GM20431 (cell line): ENCODE measurements around the gene SEMA6D.
"Not testable (repeated sequence)": the region's sequence is repeated elsewhere in the genome, so short reads cannot be mapped to it uniquely, and the experiment has no call there.

Source experiments
- in situ Hi-C: fragments of 300-500 bp; cut with MseI, MboI; formaldehyde crosslinking; loops from one replicate; pipeline ENCODE4 v1.15.0; 2020; ENCODE audit warnings: low sequenced_read_pairs; ENCODE audit not compliant: unreplicated experiment

SEMA6D gene

GRCh38 chr15:47715856-47716445, 1.4 kb upstream of the SEMA6D start:
- in situ Hi-C loops, result loop anchor here (25.0 kb wide), 2 partner anchors 96 to 271 kb away; no protein-coding TSS in a partner anchor

GRCh38 chr15:47716516-47716915, 789 bp upstream of the SEMA6D start:
- in situ Hi-C loops, result loop anchor here (25.0 kb wide), 2 partner anchors 96 to 271 kb away; no protein-coding TSS in a partner anchor

- in situ Hi-C loops, result loop anchor here (25.0 kb wide), 2 partner anchors 94 to 269 kb away; no protein-coding TSS in a partner anchor
These were observed 1.5 kb downstream of the SEMA6D start for GRCh38 chr15:47718497-47719437.

GRCh38 chr15:47719730-47720129, 2.4 kb downstream of the SEMA6D start:
- in situ Hi-C loops, result loop anchor here (25.0 kb wide), 2 partner anchors 93 to 268 kb away; no protein-coding TSS in a partner anchor

- in situ Hi-C loops, result loop anchor here (25.0 kb wide), 2 partner anchors 92 to 267 kb away; no protein-coding TSS in a partner anchor
These were observed 3.2 kb downstream of the SEMA6D start for GRCh38 chr15:47720555-47720954.

DNA sequence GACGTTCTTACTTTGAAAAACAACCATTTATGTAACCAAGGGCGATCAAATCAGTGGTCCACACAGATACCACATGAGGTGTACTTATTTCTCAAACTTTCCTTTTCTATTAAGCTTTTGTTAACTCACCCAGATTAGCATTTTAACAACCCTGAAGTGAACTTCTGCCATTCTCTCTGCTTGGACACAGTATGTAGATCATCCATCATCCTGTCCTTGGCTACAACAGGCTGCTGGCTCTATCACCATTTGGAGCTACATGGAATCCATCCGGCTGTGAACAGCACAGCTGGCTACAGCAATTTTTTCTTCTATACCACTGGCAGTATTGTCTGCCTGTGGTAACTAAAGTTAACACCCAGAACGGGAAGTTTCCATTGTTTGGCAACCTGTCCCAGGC, 4.4 kb downstream of the SEMA6D start:
- in situ Hi-C loops, result loop anchor here (25.0 kb wide), 2 partner anchors 91 to 266 kb away; no protein-coding TSS in a partner anchor

- in situ Hi-C loops, result loop anchor here (25.0 kb wide), 2 partner anchors 88 to 263 kb away; no protein-coding TSS in a partner anchor
These were observed 7.0 kb downstream of the SEMA6D start for GRCh38 chr15:47724346-47724745.

DNA sequence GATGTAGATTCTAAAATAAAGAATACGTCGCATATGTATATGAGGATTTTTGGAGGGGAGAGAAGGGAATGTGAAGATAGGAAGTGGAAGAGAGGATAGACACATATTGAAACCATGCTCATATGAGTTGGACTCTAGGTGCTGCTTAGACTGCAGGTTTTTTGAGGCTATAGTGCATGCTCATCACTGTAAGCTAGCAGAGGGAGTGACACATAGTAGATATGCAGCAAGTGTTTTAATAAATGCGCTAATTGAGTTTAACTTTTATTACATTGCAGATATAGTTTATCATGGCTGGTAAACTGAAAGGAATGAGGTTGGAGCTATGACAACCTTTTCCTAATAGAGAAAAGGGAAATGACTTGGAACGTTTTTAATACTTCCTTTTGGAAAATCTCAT, 7.7 kb downstream of the SEMA6D start:
- in situ Hi-C loops, result no loop called here

DNA sequence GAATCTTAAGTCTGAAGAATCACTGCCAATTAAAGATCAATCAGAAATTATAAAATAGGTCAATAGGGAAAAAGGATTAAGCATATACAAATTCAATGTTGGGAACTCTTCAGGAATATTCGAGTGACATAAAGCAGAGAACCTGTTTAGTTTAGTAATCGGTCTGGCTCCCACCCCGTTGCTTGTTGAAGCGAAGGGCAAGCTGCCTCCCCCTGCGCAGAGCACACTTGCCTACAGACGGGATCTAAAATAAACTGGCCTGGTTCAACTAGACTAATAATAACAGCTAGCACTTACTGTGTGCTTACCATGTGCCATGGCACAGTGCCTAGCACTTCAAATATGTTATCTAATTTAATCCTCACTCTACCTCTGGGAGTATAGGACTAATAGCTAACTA, 8.6 kb downstream of the SEMA6D start:
- in situ Hi-C loops, result no loop called here

DNA sequence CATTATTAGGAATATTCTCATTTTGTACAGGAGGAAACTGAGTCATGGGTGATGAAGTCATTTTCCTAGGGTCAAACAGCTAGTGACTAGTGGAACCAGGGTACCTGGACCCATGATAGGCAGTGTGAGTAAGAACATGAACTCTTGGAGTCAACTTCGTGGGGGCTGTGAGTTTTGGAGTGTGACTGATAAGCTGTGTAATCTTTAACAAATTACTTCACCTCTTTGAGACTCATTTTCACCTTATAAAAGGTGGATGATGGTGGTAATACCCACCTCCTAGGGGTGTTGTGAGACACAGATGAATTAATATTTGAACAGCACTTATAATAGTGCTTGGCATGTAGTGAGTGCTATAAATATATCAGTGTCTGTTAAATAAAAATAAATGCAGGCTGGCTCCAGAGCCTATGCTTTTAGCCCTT, 9.1 kb downstream of the SEMA6D start:
- in situ Hi-C loops, result no loop called here

GRCh38 chr15:47727137-47727536, 9.8 kb downstream of the SEMA6D start:
- in situ Hi-C loops, result no loop called here

GRCh38 chr15:47727676-47728075, 10.4 kb downstream of the SEMA6D start:
- in situ Hi-C loops, result no loop called here

DNA sequence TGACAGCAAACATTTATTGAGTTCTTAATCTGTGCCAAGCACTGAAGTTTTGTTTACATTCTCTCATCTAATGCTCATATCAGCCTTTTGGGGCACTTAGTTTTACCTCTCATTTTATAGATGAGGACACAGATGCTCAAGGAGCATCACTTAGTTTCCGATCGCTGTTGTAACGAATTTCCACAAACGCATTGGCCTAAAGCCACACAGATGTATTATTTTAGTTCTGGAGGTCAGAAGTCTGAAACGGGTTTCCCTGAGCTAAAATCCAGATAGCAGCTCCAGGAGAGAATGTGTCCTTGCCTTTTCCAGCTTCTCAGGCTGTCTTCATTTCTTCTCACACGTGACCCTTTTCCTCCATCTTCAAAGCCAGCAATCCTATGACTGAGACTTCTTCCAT, 11.1 kb downstream of the SEMA6D start:
- in situ Hi-C loops, result no loop called here

- in situ Hi-C loops, result no loop called here
These were observed 11.6 kb downstream of the SEMA6D start for GRCh38 chr15:47728886-47729285.

- in situ Hi-C loops, result no loop called here
These were observed 13.9 kb downstream of the SEMA6D start for GRCh38 chr15:47731230-47731629.

GRCh38 chr15:47732248-47732647, 14.9 kb downstream of the SEMA6D start:
- in situ Hi-C loops, result no loop called here

DNA sequence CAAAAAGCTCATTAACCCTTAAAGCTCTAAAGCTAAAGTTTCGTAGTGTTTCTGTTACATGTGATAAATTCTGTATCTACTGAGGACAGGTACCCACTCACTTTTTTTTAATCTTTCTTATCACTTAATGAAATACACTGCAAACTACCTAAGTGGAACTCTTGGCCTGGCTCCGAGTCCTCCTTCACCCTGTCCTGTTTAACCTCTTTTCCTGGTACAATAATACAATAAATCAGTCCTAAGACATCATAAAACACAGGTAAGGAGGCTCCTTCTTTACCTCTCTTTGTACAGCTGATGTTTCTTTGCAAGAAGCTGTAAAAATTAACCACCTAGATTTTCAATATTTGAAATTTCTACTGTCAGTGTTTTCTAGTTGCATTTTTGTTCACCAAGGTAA, 15.8 kb downstream of the SEMA6D start:
- in situ Hi-C loops, result no loop called here

DNA sequence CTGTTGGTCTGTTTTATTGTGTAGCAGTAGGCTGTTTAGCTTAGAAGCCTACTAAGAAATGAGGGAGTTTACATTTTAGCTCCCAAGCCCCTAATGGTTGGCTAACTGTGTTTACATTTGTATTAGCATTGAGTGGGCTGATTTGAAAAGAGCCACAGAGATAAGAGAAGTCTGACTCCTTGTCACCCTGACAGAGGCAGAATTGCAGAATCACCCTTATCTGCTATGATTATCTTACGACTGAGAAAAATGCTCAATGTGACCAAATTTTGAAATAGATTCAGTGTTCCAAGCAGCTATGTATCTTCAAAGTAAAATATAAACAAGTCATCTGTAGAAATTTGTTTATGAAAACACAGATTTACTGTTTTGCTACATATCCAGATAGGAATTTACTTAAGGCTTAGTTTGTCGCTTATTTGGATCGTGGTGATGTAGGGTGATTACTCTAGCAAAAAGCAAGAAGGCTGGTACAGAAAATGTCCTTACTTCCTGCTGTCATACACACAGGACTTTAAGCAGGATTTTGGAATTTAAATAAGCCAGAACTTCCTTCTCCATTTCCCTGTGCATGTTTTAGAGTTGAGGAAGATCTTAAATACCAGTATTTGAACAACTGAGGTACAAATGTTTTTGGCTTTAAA, 19.0 kb downstream of the SEMA6D start:
- in situ Hi-C loops, result no loop called here

GRCh38 chr15:47737477-47737876, 20.2 kb downstream of the SEMA6D start:
- in situ Hi-C loops, result no loop called here

GRCh38 chr15:47738144-47738825, 21.0 kb downstream of the SEMA6D start:
- in situ Hi-C loops, result not testable (repeated sequence)
